ENCODE data around the gene VSIR.

Gene VSIR

GRCh38 chr10:71783917-71784678 lies 10.8 kb upstream of the VSIR start:
- DNase-seq, result no peak

GRCh38 chr10:71782917-71783490 lies 9.7 kb upstream of the VSIR start:
- no peak for DNase-seq

GRCh38 chr10:71782221-71782916 lies 9.0 kb upstream of the VSIR start:
- DNase-seq, result no peak

GRCh38 chr10:71780719-71781118 lies 7.4 kb upstream of the VSIR start:
- no peak for DNase-seq

GRCh38 chr10:71780156-71780555 lies 6.8 kb upstream of the VSIR start:
- DNase-seq, result no peak

GRCh38 chr10:71779641-71780040 lies 6.3 kb upstream of the VSIR start:
- DNase-seq, result no peak

GRCh38 chr10:71778071-71778825 lies 4.9 kb upstream of the VSIR start:
- DNase-seq, result no peak

- no peak for DNase-seq
Measured at GRCh38 chr10:71777213-71777985, 4.1 kb upstream of the VSIR start.

GRCh38 chr10:71776481-71776925 lies 3.2 kb upstream of the VSIR start:
- no peak for DNase-seq

- peak in 10 of 58 donors; percentile 14 to 55 (median 23) for DNase-seq
Measured at GRCh38 chr10:71774916-71775702, 1.8 kb upstream of the VSIR start.

GRCh38 chr10:71772832-71773220 lies 494 bp downstream of the VSIR start:
- no peak for DNase-seq

GRCh38 chr10:71771821-71772617 lies 1.3 kb downstream of the VSIR start:
- DNase-seq, result peak in 4 of 58 donors; percentile 18 to 55 (median 28)

- DNase-seq, result no peak
Measured at GRCh38 chr10:71771204-71771603, 2.1 kb downstream of the VSIR start.

- peak in 1 of 58 donors; percentile 49 for DNase-seq
Measured at GRCh38 chr10:71770789-71771188, 2.5 kb downstream of the VSIR start.

- DNase-seq, result no peak
Measured at GRCh38 chr10:71770255-71770654, 3.1 kb downstream of the VSIR start.

- no peak for DNase-seq
Measured at GRCh38 chr10:71769279-71769823, 4.0 kb downstream of the VSIR start.

- no peak for DNase-seq
Measured at GRCh38 chr10:71767420-71768035, 5.8 kb downstream of the VSIR start.

GRCh38 chr10:71766717-71767419 lies 6.5 kb downstream of the VSIR start:
- no peak for DNase-seq
